Smooth muscle cell (in vitro differentiated cells): ENCODE measurements around the gene MAP10. TPM values are rescaled to one million over a fixed set of nuclear protein-coding genes. Genes with fewer than 3 reads are reported as not detected.

ENCODE experiments used
- DNase-seq: peaks from one replicate; lab custom pipeline; 2025; ENCODE audit not compliant: unreplicated experiment; lab: John Stamatoyannopoulos, UW
- H2AFZ ChIP-seq: fragments of 200-600 bp; sonication (generic); 2 replicates; pipeline ENCODE4 v1.6.0; 2016; ENCODE audit warnings: antibody characterized with exemption, low read depth, mild to moderate bottlenecking
- H3F3A ChIP-seq: fragments of 200-600 bp; sonication (generic); 2 replicates; pipeline ENCODE4 v1.6.0; 2017; ENCODE audit warnings: antibody characterized with exemption, low read depth
- H3K27ac ChIP-seq: fragments of 200-600 bp; sonication (generic); 2 replicates; pipeline ENCODE4 v1.5.1; 2016; ENCODE audit warnings: low read depth, mild to moderate bottlenecking
- H3K27me3 ChIP-seq: fragments of 200-600 bp; sonication (generic); 2 replicates; pipeline ENCODE4 v1.6.1; 2016; ENCODE audit warnings: low read depth, mild to moderate bottlenecking
- H3K36me3 ChIP-seq: fragments of 200-600 bp; sonication (generic); 2 replicates; pipeline ENCODE4 v1.5.1; 2016; ENCODE audit warnings: low read depth
- H3K4me1 ChIP-seq: fragments of 200-600 bp; sonication (generic); 2 replicates; pipeline ENCODE4 v1.5.1; 2016; ENCODE audit warnings: low read depth
- H3K4me2 ChIP-seq: fragments of 200-600 bp; sonication (generic); 2 replicates; pipeline ENCODE4 v1.6.0; 2016; ENCODE audit warnings: mild to moderate bottlenecking
- H3K4me3 ChIP-seq: fragments of 200-600 bp; sonication (generic); 2 replicates; pipeline ENCODE4 v1.5.1; 2016; ENCODE audit warnings: mild to moderate bottlenecking
- H3K79me2 ChIP-seq: fragments of 200-600 bp; sonication (generic); 2 replicates; pipeline ENCODE4 v1.6.0; 2016; ENCODE audit warnings: low read depth, mild to moderate bottlenecking
- H3K9ac ChIP-seq: fragments of 200-600 bp; sonication (generic); 2 replicates; pipeline ENCODE4 v1.6.0; 2016; ENCODE audit warnings: low read depth
- H3K9me3 ChIP-seq: fragments of 200-600 bp; sonication (generic); replicated peaks from 2 replicates; pipeline ENCODE4 v1.5.1; 2016; ENCODE audit warnings: low read depth
- H4K20me1 ChIP-seq: fragments of 200-600 bp; sonication (generic); 2 replicates; pipeline ENCODE4 v1.6.0; 2016; ENCODE audit warnings: low read depth
- CTCF ChIP-seq: fragments of 200-600 bp; sonication (generic); IDR thresholded peaks from 2 replicates; pipeline ENCODE4 v1.5.1; 2017; ENCODE audit warnings: borderline replicate concordance, mild to moderate bottlenecking, antibody characterized with exemption; ENCODE audit not compliant: insufficient read depth, poor library complexity, severe bottlenecking
- WGBS: methylation state at CpG from one replicate; pipeline ENCODE4 v1.1.7; 2016; ENCODE audit warnings: low lambda C conversion rate; 5-methylcytosine and 5-hydroxymethylcytosine counted together
- polyA plus RNA-seq: library from polyadenylated mRNA; unstranded; fragments of >200 nt; fragmentation: Nextera tagmentation; extraction: Ambion mirVana; gene quantifications from 2 replicates; pipeline ENCODE4 v1.2.1, GENCODE V29; 2016
- total RNA-seq: library from RNA; depleted of rRNA; stranded (reverse); fragments of >200 nt; gene quantifications from 2 replicates; pipeline ENCODE4 v1.2.3, GENCODE V29; 2014

MAP10 gene
- total and polyA plus RNA-seq, 2 experiments from 2014 or later, result 2.6 to 6.7 TPM

- Histone ChIP-seq H3K27ac (no peak overlapping the region), H3K36me3 (no peaks in the 10 kb centered on the region), H2AFZ (no peak overlapping the region), H3K9ac (no peak overlapping the region), H3K27me3 (no peaks in the 10 kb centered on the region), H3K4me1 (peaks cover 6% of the 10 kb centered on the region), H3F3A (no peaks in the 10 kb centered on the region), H4K20me1 (no peaks in the 10 kb centered on the region), H3K9me3 (no peaks in the 10 kb centered on the region), H3K4me2 (no peak overlapping the region), H3K79me2 (no peaks in the 10 kb centered on the region), H3K4me3 (no peak overlapping the region)
- no peak for TF ChIP-seq CTCF
- DNase-seq, result no peak
- 84% methylated on average over 6 of the region's 6 CpGs for WGBS
Observed at GRCh38 chr1:232845406-232845955, 40.3 kb downstream of the MAP10 start.

- Histone ChIP-seq H3K36me3 (no peaks in the 10 kb centered on the region), H3K9me3 (no peaks in the 10 kb centered on the region), H3K79me2 (no peaks in the 10 kb centered on the region), H4K20me1 (no peaks in the 10 kb centered on the region), H3K4me1 (peaks cover 11% of the 10 kb centered on the region), H3K4me3 (no peak overlapping the region), H3K27me3 (no peaks in the 10 kb centered on the region), H3F3A (peaks cover 17% of the 10 kb centered on the region), H3K4me2 (no peak overlapping the region), H3K9ac (no peak overlapping the region), H2AFZ (peak overlapping the region; percentile 14), H3K27ac (no peak overlapping the region)
- no peak for TF ChIP-seq CTCF
- 85% methylated on average over 5 of the region's 5 CpGs for WGBS
- no peak for DNase-seq
Observed at GRCh38 chr1:232851532-232851931, 46.3 kb downstream of the MAP10 start.

GRCh38 chr1:232853994-232854797 is 49.0 kb downstream of the MAP10 start:
- Histone ChIP-seq H3K79me2 (no peaks in the 10 kb centered on the region), H4K20me1 (no peaks in the 10 kb centered on the region), H3K9ac (peak overlapping the region; percentile 30), H3K4me2 (peak overlapping the region; percentile 66), H3K4me1 (peaks cover 11% of the 10 kb centered on the region), H3K27me3 (no peaks in the 10 kb centered on the region), H3K4me3 (no peak overlapping the region), H2AFZ (peak overlapping the region; percentile 32), H3F3A (peaks cover 17% of the 10 kb centered on the region), H3K36me3 (no peaks in the 10 kb centered on the region), H3K27ac (peak overlapping the region; percentile 89), H3K9me3 (no peaks in the 10 kb centered on the region)
- no peak for TF ChIP-seq CTCF
- no peak for DNase-seq
- 23% methylated on average over 7 of the region's 7 CpGs for WGBS
